ENCODE results near the gene RNH1. TPM values are rescaled to one million over a fixed set of nuclear protein-coding genes. Genes with fewer than 3 reads are reported as not detected.

The RNH1 gene
- polyA plus RNA-seq, 1 of the 3 experiments (the other 2 are of a cell fraction) = 147 TPM

DNA sequence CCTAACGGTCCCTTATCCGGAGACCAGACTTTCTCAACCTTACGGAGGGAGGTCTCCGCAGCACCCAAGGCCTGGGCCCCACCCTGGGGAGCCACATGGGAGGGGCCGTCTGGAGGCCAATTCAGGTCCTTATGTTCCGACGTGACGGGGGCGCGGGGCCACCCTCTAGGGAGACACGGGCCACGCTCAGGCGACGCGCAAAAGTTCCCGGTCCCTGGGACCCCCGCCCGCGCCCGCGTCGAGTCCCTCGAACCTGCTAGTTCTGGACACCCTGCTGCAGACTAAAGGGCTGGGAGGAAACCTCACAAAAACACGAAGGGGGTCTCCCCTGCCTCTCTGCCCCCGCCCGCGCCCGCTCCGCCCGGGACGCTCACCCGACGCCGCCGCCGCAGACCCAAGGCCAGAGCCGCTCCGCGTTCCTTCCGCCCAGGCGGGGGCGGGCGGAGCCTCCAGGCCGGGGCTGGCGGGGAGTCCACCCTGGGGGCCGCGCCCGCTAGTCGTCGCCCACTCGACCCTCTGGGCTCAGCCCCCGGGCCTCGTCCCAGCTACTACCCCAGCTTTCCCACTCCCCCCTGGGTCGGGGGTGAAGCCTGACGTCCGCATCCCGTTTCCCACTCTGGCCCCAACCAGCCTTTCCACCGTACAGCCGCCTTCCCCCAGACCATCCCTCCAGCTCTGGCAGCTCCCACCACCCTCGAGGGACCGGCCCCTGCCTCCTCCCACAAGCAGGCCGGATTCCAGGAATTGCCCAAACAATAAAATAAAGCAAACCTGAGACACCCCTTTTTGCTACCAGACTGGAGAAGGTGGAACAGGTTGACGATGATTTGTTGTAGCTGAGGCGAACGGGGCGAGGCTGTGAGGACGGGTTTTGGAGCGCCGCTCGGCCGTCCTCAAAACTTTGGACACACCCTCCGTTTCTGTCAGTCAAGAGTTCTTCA, 2.7 kb downstream of the RNH1 start:
- Histone ChIP-seq H3K79me2 (ENCODE audit: insufficient read depth) (peaks cover 61% of the 10 kb centered on the region), H3K9me2 (no peaks in the 10 kb centered on the region), H3K36me3 (replicated peaks in 1 of 2; ENCODE audit: control insufficient read depth in 1 of 2, insufficient read depth in 2 of 2, low read length in 1 of 2) (peaks cover 7 to 33% of the 10 kb centered on the region in 2 experiments), H4K20me1 (ENCODE audit: insufficient read depth) (0 out of 2 replicates have a peak, but pooled peaks cover 7% of the 10 kb centered on the region), H3K4me1 (ENCODE audit: control insufficient read depth in 1 of 2, insufficient read depth in 2 of 2, low read depth in 1 of 2, low read length in 1 of 2) (peaks cover 7 to 9% of the 10 kb centered on the region in 2 experiments; a peak in 2 of 4 replicates), H3K4me2 (no peak overlapping the region), H3K9me3 (no peaks in the 10 kb centered on the region), H3K4me3 (ENCODE audit: low read depth in 2 of 2, low read length in 1 of 2) (no peak overlapping the region), H3K9ac (no peak overlapping the region), H3K27me3 (ENCODE audit: insufficient read depth) (no peaks in the 10 kb centered on the region), H3K27ac (ENCODE audit: low read depth in 2 of 2, low read length in 1 of 2) (no peak overlapping the region; a peak in 1 of 4 replicates), H2AFZ (ENCODE audit: low read depth) (no peak overlapping the region), H3F3A (replicated peaks; ENCODE audit: insufficient read depth) (peaks cover 4% of the 10 kb centered on the region)
- DNase-seq = no peak
- CTCF ChIA-PET = interaction anchor here (0.6 to 1.2 kb wide), 3 partner anchors 54 to 254 kb away, joined by 3 read pairs; partner anchors contain the start of gene PTDSS2
- POLR2A ChIA-PET = no interaction called here
- 92% methylated on average over 52 of the region's 72 CpGs for WGBS (ENCODE audit: low lambda C conversion rate)
- TF ChIP-seq, protein P1, sequence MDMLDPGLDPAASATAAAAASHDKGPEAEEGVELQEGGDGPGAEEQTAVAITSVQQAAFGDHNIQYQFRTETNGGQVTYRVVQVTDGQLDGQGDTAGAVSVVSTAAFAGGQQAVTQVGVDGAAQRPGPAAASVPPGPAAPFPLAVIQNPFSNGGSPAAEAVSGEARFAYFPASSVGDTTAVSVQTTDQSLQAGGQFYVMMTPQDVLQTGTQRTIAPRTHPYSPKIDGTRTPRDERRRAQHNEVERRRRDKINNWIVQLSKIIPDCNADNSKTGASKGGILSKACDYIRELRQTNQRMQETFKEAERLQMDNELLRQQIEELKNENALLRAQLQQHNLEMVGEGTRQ (IDR thresholded peaks at IDR 0.05; ENCODE audit: borderline replicate concordance, low read depth, low read length) = no peak
- TF ChIP-seq NRF1 (IDR thresholded peaks at IDR 0.05; ENCODE audit: low read depth, low read length) = no peak
- no peak for TF ChIP-seq GABPA (IDR thresholded peaks at IDR 0.05; ENCODE audit: low read depth)

DNA sequence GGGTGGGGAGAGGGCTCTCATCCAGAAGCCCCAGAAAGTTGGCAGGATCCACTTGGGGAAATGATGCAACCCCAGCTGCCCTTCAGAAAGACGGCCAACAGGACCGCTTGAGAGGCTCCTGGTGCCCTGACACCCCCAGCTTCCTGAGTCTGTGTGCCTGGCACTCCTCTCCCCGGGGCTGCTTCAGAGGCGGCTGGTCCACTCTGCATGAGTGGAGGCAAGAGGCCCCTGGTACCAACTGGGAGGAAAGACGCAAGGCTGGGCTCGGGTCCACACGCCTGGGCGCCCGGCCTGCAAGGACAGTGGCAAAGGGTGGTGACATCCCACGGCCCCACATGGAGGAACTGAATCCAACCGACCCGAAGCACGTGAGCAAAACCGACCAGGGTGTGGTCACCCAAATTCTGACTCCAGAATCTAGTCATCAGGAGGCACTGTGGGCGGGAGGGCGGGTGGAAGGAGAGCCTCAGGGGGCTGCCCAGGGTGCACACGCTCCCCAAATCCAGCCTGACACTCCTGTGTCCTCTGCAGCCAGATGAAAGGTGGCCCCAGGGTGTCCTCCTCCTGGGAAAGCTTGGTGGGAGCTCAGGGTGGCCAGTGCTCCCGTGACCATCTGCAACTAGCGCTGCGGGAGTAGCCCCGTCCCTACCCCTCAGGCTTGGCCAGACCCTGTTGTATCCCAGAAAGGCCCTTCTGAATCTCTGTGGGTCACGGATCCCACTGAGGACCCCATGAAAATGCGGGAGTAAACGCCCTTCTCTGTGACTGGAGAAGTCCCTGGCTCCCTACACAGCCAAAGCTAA, 3.7 kb downstream of the RNH1 start:
- Histone ChIP-seq H4K20me1 (ENCODE audit: insufficient read depth) (0 out of 2 replicates have a peak, but pooled peaks cover 7% of the 10 kb centered on the region), H3F3A (replicated peaks; ENCODE audit: insufficient read depth) (peaks cover 4% of the 10 kb centered on the region), H2AFZ (ENCODE audit: low read depth) (no peak overlapping the region), H3K36me3 (replicated peaks in 1 of 2; ENCODE audit: control insufficient read depth in 1 of 2, insufficient read depth in 2 of 2, low read length in 1 of 2) (peaks cover 9 to 41% of the 10 kb centered on the region in 2 experiments), H3K4me3 (ENCODE audit: low read depth in 2 of 2, low read length in 1 of 2) (no peak overlapping the region), H3K9ac (no peak overlapping the region), H3K9me3 (no peaks in the 10 kb centered on the region), H3K9me2 (no peaks in the 10 kb centered on the region), H3K4me2 (no peak overlapping the region), H3K27me3 (ENCODE audit: insufficient read depth) (no peaks in the 10 kb centered on the region), H3K27ac (ENCODE audit: low read depth in 2 of 2, low read length in 1 of 2) (no peak overlapping the region; a peak in 1 of 4 replicates), H3K4me1 (ENCODE audit: control insufficient read depth in 1 of 2, insufficient read depth in 2 of 2, low read depth in 1 of 2, low read length in 1 of 2) (peaks cover 7 to 9% of the 10 kb centered on the region in 2 experiments; a peak in 2 of 4 replicates), H3K79me2 (ENCODE audit: insufficient read depth) (peaks cover 51% of the 10 kb centered on the region)
- ChIA-PET CTCF (interaction anchor here (0.7 to 1.5 kb wide), 2 partner anchors 16 to 51 kb away, joined by 4 read pairs; no protein-coding TSS in a partner anchor), POLR2A (no interaction called here)
- TF ChIP-seq GATA2 (CRISPR knock-in tag; IDR thresholded peaks at IDR 0.05) = no peak
- TF ChIP-seq GABPA (IDR thresholded peaks at IDR 0.05; ENCODE audit: low read depth) = no peak
- no peak for TF ChIP-seq FOXM1 (IDR thresholded peaks at IDR 0.05; ENCODE audit: low read depth)
- no peak for TF ChIP-seq CHD2 (IDR thresholded peaks at IDR 0.05; ENCODE audit: low read length, partially characterized antibody)
- TF ChIP-seq SMC3 (IDR thresholded peaks at IDR 0.05; ENCODE audit: low read depth, low read length) = no peak
- no peak for TF ChIP-seq POLR2AphosphoS5 (IDR thresholded peaks at IDR 0.05; ENCODE audit: low read depth, low read length)
- TF ChIP-seq, protein P2, sequence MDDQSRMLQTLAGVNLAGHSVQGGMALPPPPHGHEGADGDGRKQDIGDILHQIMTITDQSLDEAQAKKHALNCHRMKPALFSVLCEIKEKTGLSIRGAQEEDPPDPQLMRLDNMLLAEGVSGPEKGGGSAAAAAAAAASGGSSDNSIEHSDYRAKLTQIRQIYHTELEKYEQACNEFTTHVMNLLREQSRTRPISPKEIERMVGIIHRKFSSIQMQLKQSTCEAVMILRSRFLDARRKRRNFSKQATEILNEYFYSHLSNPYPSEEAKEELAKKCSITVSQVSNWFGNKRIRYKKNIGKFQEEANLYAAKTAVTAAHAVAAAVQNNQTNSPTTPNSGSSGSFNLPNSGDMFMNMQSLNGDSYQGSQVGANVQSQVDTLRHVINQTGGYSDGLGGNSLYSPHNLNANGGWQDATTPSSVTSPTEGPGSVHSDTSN (IDR thresholded peaks at IDR 0.05) = no peak
- no peak for TF ChIP-seq NRF1 (IDR thresholded peaks at IDR 0.05; ENCODE audit: low read depth, low read length)
- no peak for TF ChIP-seq SIN3A (IDR thresholded peaks at IDR 0.05; ENCODE audit: borderline replicate concordance, low read depth, low read length)
- TF ChIP-seq TCF12 (IDR thresholded peaks at IDR 0.05) = no peak
- DNase-seq = no peak
- 82% methylated on average over 14 of the region's 24 CpGs for WGBS (ENCODE audit: low lambda C conversion rate)

All from SK-N-SH (cell line).